SK-MEL-5 (cell line): ENCODE data around the gene VWA7. TPM values are rescaled to one million over a fixed set of nuclear protein-coding genes. Genes with fewer than 3 reads are reported as not detected.

Experiments
- DNase-seq: peaks from one replicate; pipeline ENCODE4 v3.0.0-alpha.2; 2016; ENCODE audit warnings: low read depth, low spot score
- in situ Hi-C: cut with HindIII; loops from 2 replicates; pipeline ENCODE4 v1.10.0; 2016; ENCODE audit warnings: low sequenced_read_pairs, high pct_unique_total_duplicates, low pct_unique_long_range_greater_than_20kb
- total RNA-seq: library from RNA; depleted of rRNA; stranded (reverse); fragments of >200 nt; shearing (Covaris generic); gene quantifications from 2 replicates; pipeline ENCODE4 v1.2.3, GENCODE V29; 2014

Gene VWA7
- total RNA-seq, 1 experiment from 2014 or later = not detected

DNA sequence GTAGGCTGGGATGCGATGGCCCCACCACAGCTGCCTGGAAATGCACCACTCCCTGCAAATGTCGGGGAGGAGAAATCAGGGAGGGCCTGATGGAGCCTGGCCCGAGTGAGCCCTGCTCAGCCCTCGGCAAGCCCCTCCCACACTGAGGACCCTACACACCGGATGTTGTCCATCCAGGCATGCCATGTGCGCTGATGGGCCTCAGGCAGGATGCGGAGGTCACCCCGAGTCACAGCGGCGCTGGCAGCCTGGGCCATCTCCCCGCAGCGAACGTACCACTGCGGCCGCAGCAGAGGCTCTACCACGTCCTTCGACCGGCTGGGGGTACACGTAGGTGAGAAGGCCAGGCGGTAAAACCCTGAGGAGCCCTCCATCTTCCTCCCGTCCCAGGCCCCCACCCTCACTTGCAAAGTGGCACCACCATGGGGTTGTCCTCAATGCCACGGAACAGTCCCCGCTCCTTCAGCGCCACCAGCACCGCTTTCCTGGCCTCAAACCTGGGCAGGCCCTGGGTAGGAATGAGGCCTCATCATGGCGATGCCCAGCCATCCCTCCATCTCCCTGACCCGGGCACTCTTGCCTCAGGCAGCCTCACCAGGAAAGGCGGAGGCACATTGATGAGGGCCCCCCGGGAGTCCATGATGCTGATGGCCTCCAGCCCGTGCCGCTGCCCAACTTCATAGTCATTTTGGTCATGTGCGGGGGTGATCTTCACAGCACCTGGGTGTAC, 5.2 kb upstream of the VWA7 start:
- DNase-seq = no peak
- in situ Hi-C loops = no loop called here

DNA sequence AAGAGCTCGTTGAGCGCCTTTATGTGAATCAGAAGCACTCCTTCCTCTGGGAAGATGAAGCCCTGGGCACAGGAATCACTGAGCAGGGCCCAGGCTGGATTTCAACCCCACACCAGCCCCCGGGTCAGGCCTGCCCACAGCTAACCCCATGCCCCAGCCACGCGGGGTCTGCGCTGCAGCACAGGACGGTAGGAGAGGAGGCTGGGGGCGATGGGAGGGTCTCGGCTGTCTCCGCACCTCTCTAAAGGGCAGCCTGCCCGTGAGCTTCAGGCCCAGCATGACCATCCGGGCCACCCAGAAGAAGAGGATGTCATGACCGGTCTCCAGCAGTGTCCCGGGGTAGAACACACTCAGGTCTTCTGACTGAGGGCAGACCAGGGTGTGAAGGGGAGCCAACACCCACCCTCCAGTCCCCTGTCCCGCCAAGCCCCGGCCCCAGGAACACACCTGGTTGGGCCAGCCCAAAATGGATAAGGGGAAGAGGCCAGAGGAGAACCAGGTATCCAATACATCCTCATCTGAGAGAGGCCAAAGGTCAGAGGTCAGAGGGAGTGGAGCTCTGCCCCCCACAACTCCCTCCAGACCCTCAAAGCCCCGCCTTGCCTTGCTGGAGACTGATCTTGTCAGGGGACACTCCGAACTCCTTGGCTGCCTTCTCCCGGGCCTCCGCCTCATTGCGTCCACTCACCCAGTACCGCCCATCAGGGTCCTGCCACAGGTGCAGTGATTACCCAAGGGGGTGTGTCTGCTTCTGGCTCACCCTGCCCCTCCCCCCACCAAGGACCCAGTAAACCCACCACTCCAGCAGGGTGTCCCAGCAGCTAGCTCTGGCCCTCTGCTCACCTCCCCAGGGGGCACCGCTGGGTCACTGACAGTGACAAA, 4.4 kb upstream of the VWA7 start:
- no peak for DNase-seq
- in situ Hi-C loops = no loop called here

GRCh38 chr6:31780507-31781243, 3.5 kb upstream of the VWA7 start:
- DNase-seq = no peak
- in situ Hi-C loops = no loop called here

DNA sequence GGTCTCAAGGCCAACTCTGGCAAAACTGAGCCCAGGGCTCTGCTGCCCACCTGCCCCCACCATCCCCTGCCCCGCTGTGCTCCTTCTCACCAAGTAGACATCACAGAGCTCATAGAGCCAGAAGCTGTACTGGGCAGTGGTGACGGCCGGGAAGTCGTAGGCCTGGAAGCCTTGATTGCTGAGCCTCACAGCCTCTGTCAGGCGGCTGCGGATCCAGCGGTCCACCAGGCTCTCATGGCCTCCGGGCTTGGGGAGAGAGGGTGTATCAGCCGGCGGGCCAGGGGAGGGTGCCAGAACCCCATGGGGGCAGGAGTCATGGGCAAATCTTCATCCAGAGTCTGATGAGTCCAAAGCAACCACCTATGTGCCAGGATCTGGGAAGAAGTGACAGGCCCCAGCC, 2.8 kb upstream of the VWA7 start:
- no peak for DNase-seq
- in situ Hi-C loops = no loop called here

- no peak for DNase-seq
- in situ Hi-C loops = no loop called here
These were observed 2.1 kb upstream of the VWA7 start for GRCh38 chr6:31778999-31779885.

- no peak for DNase-seq
- in situ Hi-C loops = no loop called here
These were observed 1.1 kb upstream of the VWA7 start for GRCh38 chr6:31778193-31778592.

GRCh38 chr6:31777667-31778050, 531 bp upstream of the VWA7 start:
- in situ Hi-C loops = no loop called here
- no peak for DNase-seq

DNA sequence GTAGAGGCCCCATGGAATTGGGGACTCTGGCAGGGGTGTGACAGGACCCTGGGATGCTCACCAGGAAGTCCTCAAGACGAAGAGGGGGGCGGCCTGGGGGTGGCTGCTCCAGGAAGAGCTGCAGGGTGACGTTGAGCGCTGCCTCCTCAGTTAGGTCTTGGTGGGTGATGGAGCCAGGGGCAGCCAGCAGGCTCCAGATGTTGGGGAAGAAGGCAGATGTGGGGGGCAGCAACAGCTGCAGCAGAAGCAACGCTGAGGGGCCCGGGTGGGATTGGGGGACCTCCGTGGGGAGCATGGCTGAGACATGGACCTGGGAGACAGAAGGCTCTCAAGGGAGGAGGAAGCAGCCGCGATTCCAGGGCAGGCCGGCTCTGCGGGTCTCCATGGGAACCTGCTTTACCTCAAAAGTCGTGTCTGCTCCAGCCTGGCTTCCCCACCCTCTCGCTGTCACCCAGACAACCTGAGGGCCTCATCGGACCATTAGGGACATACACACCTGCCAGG, 591 bp downstream of the VWA7 start:
- in situ Hi-C loops = no loop called here
- DNase-seq = no peak

- DNase-seq = no peak
- in situ Hi-C loops = no loop called here
These were observed 1.3 kb downstream of the VWA7 start for GRCh38 chr6:31775633-31776484.

DNA sequence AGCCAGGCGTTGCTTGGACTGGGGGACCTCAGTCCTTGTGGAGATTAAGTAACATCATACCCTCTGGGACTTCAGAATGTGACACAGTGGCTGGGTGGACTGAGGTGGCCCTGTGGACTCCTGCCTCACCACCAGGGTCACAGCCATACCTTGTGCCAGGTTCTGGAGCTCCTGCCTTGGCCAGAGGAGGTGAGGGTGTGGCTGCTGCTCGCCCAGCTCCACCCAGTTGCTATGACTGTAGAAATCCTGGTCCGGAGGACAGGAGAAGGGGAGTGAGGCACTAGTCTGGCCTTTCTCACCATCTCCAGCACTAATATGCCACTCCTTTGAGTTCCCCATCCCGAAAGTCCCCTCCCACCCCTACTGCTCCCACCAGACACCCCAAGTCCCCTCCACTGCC, 1.9 kb downstream of the VWA7 start:
- in situ Hi-C loops = no loop called here
- no peak for DNase-seq

- DNase-seq = no peak
- in situ Hi-C loops = no loop called here
These were observed 5.2 kb downstream of the VWA7 start for GRCh38 chr6:31771992-31772358.

- in situ Hi-C loops = no loop called here
These were observed 6.3 kb downstream of the VWA7 start for GRCh38 chr6:31770860-31771259.

DNA sequence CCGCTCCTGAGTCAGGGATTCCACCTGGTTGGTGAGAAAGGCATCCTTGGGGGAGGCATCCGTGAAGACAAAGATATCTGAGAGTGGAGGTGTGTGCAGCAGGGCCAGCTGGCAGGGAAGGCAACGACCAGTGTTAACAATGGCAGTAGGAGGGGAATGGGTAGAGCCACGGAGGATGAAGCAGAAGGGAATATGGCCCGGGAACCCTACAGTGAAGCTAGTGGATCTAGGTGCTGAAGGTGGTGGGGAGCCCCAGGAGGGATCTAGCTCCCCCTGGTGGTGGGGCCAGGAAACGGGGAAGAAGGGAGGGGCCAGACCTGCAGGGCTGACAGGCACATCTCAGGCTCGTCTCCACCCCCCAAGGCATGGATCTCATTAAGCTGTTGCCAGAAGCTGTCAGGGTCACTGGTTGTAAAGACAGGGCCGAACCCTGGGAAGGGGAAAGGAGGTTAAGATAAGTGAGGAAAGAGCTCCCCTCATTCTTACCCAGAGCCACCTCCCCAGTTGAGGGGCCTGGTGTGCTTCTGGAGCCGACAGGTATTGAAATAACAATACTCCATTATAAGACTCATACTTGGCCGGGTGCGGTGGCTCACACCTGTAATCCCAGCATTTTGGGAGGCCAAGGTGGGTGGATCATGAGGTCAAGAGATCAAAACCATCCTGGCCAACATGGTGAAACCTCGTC, 7.3 kb downstream of the VWA7 start:
- in situ Hi-C loops = no loop called here
- peak; percentile 68 for DNase-seq

More at GRCh38 chr6:31770860-31771259, 6.3 kb downstream of the VWA7 start:
- no peak for DNase-seq

DNA sequence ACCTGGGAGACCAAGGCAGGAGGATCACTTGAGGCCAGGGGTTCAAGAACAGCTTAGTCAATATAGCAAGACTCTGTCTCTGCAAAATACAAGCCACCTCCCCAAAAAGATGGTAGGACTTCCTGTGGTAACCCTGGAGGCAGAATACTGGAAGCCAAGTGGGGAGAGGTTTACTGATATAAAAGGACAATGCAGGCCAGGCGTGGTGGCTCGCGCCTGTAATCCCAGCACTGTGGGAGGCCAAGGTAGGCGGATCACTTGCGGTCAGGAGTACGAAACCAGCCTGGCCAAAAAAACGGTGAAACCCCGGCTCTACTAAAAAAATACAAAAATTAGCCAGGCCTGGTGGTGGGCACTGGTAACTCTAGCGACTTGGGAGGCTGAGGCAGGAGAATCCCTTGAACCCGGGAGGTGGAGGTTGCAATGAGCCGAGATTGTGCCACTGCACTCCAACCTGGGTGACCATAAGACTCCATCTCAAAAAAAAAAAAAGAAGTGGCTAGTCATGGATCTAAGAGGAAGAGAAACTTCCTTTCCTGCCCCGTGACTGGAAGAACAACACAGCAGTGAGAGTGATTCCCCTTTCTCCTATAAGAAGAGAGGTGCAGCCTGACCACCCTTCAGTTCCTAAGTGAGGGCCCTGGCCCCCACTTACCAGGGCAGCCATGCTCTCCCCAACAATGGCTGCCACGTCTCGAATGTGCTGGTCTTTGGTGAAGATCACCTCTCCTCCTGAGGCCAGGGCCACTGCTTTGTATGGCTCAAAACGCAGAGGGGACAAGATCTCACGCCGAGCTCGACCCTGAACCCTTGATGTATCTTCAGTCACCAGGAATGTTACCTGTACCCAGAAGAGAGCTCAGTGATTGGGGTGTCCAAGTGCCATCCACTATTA, 8.5 kb downstream of the VWA7 start:
- no peak for DNase-seq
- in situ Hi-C loops = no loop called here

DNA sequence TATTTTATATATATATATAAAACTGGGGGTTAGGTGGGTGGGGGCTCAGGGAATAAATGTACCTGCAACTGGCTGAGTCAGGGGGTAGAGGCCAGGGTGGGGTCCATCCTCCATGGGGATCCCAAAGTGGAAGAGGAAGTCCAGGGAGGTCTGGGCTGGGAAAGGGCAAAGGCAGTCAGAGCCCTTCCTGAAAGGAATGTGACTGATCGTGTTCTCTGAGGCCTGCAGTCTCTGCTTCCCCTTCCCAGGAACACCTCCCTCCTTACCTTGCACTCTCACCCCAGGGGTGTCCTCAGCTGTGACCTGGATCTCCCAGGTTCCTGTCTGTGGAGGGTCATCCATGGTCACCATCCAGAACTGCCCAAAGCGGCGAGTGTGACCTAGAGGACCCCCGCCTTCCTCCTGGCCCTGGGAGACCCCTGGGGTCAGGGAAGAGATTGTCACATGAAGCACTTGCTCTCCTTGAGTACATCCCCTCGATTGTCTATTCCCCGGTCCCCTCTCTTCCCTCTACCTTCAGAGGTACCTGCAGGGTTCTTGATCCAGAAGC, 10.0 kb downstream of the VWA7 start:
- in situ Hi-C loops = no loop called here

More for the DNA sequence above, 10.0 kb downstream of the VWA7 start:
- DNase-seq = no peak
